Mammary epithelial cell (primary cell): ENCODE measurements around the gene LIME1.

Experiments
- CTCF ChIP-seq, 2 donors: IDR thresholded peaks in 1 of 2; conservative IDR thresholded peaks in 1 of 2; 2 replicates each; pipeline ENCODE4 v1.5.1; 2011 to 2012; ENCODE audit warnings: inconsistent platforms in 2 of 2, low read length in 2 of 2, mild to moderate bottlenecking in 2 of 2, control low read depth in 1 of 2, low read depth in 1 of 2; ENCODE audit not compliant: insufficient read depth in 1 of 2; ENCODE audit errors: extremely low read depth in 1 of 2
- EZH2 ChIP-seq: IDR thresholded peaks from 2 replicates; pipeline ENCODE4 v1.6.1; 2012; ENCODE audit warnings: low read length, inconsistent platforms, borderline replicate concordance

DNA sequence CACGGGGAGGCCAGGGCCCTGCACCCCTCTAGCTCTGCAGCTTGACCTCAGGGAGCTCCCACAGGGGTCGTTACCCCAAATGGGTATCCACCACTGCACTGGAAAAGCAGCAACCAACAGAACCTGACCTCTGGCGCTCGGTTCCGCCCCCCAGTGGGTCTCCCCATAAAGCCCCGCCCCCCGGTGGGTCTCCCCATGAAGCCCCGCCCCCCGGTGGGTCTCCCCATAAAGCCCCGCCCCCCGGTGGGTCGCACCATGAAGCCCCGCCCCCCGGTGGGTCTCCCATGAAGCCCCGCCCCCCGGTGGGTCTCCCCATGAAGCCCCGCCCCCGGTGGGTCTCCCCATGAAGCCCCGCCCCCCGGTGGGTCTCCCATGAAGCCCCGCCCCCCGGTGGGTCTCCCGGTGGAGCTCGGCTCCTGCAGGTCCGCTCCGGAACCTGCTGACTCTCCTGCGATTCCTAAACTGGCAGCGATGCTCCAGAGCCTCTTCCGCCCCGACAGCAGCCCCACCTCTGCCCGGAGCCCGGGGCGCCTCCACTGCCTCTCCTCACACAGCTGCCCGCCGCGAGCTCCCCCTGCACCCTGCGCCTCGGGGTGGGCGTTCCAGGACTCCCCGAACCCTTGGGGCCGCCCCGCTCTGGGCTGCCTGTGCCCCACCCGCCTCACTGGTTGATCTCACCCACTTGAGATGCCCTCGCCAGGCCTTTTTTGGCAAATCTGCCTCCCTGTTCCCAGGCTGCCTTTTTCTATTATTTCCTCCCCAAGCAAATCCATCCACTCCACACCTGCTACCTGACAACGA, 15.2 kb downstream of the LIME1 start:
- TF ChIP-seq CTCF (conservative IDR thresholded peaks at IDR 0.05 in 1 of 2, IDR thresholded peaks at IDR 0.05 in 1 of 2; ENCODE audit: extremely low read depth in 1 of 2, insufficient read depth in 1 of 2, low read depth in 1 of 2, low read length in 2 of 2): no peak
- no peak for TF ChIP-seq EZH2
